ENCODE results near the gene NIT2. TPM values are rescaled to one million over a fixed set of nuclear protein-coding genes. Genes with fewer than 3 reads are reported as not detected.

Gene NIT2
- total and polyA plus RNA-seq, 9 of the 15 experiments (the other 6 are each of a cell fraction or from before 2014, with no cell fraction given) = 11.4 to 62.2 (median 22.1) TPM

DNA sequence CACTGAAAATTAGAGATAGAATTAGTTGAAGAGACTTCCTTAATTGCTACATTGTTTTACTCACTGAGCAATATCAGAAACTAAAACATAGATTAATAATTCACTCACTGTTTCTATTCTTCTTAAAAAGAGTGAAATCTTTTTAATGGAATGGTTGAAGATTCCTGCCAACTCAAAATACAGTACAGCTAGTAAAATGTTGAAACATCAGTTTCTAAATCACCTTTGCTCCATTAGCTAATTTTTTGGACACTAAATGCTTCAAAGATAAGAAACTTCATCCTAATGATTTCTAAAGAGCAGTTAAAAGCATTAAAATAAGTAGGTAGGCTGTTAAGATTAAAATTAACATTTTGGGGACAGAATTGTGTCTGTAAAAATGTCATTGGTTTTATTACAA, 10.5 kb upstream of the NIT2 start:
- ATAC-seq (no peak), FAIRE-seq (no peak), DNase-seq (ENCODE audit: extremely low read depth in 1 of 4, low spot score in 3 of 4) (no peak)
- Histone ChIP-seq H2AFZ (ENCODE audit: low read depth, low read length) (no peak overlapping the region), H4K20me1 (replicated peaks; ENCODE audit: control insufficient read depth, insufficient read depth, low read length) (no peaks in the 10 kb centered on the region), H3K4me3 (no peak overlapping the region), H3K9me3 (replicated peaks; ENCODE audit: control insufficient read depth, insufficient read depth, low read depth, low read length) (no peaks in the 10 kb centered on the region), H3K27me3 (ENCODE audit: control insufficient read depth in 2 of 2, insufficient read depth in 2 of 2, low read length in 2 of 2) (no peaks in the 10 kb centered on the region), H3K9me1 (ENCODE audit: control insufficient read depth, insufficient read depth, low read length) (no peaks in the 10 kb centered on the region), H3K4me2 (ENCODE audit: insufficient read depth, low read length) (no peak overlapping the region), H3K79me2 (ENCODE audit: control insufficient read depth, insufficient read depth, low read length) (no peaks in the 10 kb centered on the region), H3K9ac (ENCODE audit: insufficient read depth in 1 of 2, low read depth in 2 of 2, low read length in 2 of 2) (no peak overlapping the region), H3K27ac (ENCODE audit: extremely low read depth, low read depth, low read length) (no peak overlapping the region), H3K36me3 (ENCODE audit: control insufficient read depth, insufficient read depth, low read length) (peaks cover 53% of the 10 kb centered on the region; the same call in 2 of the 3 replicates), H3K4me1 (replicated peaks in 1 of 2; ENCODE audit: control insufficient read depth in 2 of 2, insufficient read depth in 2 of 2, low read length in 2 of 2) (no peaks in the 10 kb centered on the region)
- ChIA-PET CTCF (ENCODE audit: low intra/inter-chr PET ratio) (no interaction called here), POLR2A (no interaction called here)
- intact Hi-C loops (cut with micrococcal nuclease) (no loop called here), in situ Hi-C loops (cut with MboI) (no loop called here)
- no peak for TF ChIP-seq HNRNPL (IDR thresholded peaks at IDR 0.05; ENCODE audit: low read depth, low read length)
- TF ChIP-seq MAFG (tag; conservative IDR thresholded peaks at IDR 0.05) = no peak
- TF ChIP-seq, protein P1, sequence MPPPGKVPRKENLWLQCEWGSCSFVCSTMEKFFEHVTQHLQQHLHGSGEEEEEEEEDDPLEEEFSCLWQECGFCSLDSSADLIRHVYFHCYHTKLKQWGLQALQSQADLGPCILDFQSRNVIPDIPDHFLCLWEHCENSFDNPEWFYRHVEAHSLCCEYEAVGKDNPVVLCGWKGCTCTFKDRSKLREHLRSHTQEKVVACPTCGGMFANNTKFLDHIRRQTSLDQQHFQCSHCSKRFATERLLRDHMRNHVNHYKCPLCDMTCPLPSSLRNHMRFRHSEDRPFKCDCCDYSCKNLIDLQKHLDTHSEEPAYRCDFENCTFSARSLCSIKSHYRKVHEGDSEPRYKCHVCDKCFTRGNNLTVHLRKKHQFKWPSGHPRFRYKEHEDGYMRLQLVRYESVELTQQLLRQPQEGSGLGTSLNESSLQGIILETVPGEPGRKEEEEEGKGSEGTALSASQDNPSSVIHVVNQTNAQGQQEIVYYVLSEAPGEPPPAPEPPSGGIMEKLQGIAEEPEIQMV (tag; conservative IDR thresholded peaks at IDR 0.05; ENCODE audit: low read depth) = no peak
- TF ChIP-seq HDAC2 (IDR thresholded peaks at IDR 0.05) = no peak
- TF ChIP-seq ZC3H11A (IDR thresholded peaks at IDR 0.05; ENCODE audit: low read depth, low read length) = no peak
- no TSS peak for BruUV-seq (replicated peaks)

DNA sequence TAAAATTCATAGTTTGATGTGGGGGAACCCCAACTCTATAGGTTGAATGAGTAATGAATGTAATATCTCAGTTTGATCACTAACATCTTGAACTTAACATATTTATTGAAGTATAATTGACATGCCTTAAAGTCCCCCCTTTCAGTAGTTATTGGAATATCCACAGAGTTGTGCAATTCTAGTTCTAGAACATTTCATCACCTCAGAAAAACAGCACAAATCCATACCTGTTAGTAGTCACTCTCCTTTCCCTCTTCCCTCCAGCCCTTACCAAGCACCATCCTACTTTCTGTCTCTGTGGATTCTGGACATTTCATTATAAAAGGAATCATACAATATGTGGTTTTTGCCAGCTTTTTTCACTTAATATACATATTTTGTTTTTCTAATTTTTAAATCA, 8.7 kb upstream of the NIT2 start:
- Histone ChIP-seq H4K20me1 (replicated peaks; ENCODE audit: control insufficient read depth, insufficient read depth, low read length) (no peaks in the 10 kb centered on the region), H3K27ac (ENCODE audit: extremely low read depth, low read depth, low read length) (no peak overlapping the region), H2AFZ (ENCODE audit: low read depth, low read length) (no peak overlapping the region), H3K9me1 (ENCODE audit: control insufficient read depth, insufficient read depth, low read length) (no peaks in the 10 kb centered on the region), H3K79me2 (ENCODE audit: control insufficient read depth, insufficient read depth, low read length) (no peaks in the 10 kb centered on the region), H3K4me3 (no peak overlapping the region), H3K4me2 (ENCODE audit: insufficient read depth, low read length) (no peak overlapping the region), H3K9ac (ENCODE audit: insufficient read depth in 1 of 2, low read depth in 2 of 2, low read length in 2 of 2) (no peak overlapping the region), H3K36me3 (ENCODE audit: control insufficient read depth, insufficient read depth, low read length) (peaks cover 41% of the 10 kb centered on the region; the same call in 1 of the 3 replicates), H3K27me3 (ENCODE audit: control insufficient read depth in 2 of 2, insufficient read depth in 2 of 2, low read length in 2 of 2) (no peaks in the 10 kb centered on the region), H3K9me3 (replicated peaks; ENCODE audit: control insufficient read depth, insufficient read depth, low read depth, low read length) (no peaks in the 10 kb centered on the region), H3K4me1 (replicated peaks in 1 of 2; ENCODE audit: control insufficient read depth in 2 of 2, insufficient read depth in 2 of 2, low read length in 2 of 2) (no peaks in the 10 kb centered on the region)
- ATAC-seq = no peak
- CTCF ChIA-PET (ENCODE audit: low intra/inter-chr PET ratio) = no interaction called here
- in situ Hi-C loops (cut with MboI) (no loop called here), intact Hi-C loops (cut with micrococcal nuclease) (no loop called here)
- POLR2A ChIA-PET = no interaction called here
- no peak for DNase-seq (ENCODE audit: extremely low read depth in 1 of 4, low spot score in 3 of 4)
- BruUV-seq (replicated peaks) = no TSS peak
- no peak for FAIRE-seq
- TF ChIP-seq HOXB6 (CRISPR knock-in tag; IDR thresholded peaks at IDR 0.05; ENCODE audit: borderline replicate concordance) (no peak), ZNF507 (tag; conservative IDR thresholded peaks at IDR 0.05) (no peak)
- TF ChIP-seq, protein P2, sequence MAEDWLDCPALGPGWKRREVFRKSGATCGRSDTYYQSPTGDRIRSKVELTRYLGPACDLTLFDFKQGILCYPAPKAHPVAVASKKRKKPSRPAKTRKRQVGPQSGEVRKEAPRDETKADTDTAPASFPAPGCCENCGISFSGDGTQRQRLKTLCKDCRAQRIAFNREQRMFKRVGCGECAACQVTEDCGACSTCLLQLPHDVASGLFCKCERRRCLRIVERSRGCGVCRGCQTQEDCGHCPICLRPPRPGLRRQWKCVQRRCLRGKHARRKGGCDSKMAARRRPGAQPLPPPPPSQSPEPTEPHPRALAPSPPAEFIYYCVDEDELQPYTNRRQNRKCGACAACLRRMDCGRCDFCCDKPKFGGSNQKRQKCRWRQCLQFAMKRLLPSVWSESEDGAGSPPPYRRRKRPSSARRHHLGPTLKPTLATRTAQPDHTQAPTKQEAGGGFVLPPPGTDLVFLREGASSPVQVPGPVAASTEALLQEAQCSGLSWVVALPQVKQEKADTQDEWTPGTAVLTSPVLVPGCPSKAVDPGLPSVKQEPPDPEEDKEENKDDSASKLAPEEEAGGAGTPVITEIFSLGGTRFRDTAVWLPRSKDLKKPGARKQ (CRISPR knock-in tag; IDR thresholded peaks at IDR 0.05) = no peak
- TF ChIP-seq, protein P3, sequence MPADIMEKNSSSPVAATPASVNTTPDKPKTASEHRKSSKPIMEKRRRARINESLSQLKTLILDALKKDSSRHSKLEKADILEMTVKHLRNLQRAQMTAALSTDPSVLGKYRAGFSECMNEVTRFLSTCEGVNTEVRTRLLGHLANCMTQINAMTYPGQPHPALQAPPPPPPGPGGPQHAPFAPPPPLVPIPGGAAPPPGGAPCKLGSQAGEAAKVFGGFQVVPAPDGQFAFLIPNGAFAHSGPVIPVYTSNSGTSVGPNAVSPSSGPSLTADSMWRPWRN (IDR thresholded peaks at IDR 0.05; ENCODE audit: low read depth) = no peak
- TF ChIP-seq, protein P4, sequence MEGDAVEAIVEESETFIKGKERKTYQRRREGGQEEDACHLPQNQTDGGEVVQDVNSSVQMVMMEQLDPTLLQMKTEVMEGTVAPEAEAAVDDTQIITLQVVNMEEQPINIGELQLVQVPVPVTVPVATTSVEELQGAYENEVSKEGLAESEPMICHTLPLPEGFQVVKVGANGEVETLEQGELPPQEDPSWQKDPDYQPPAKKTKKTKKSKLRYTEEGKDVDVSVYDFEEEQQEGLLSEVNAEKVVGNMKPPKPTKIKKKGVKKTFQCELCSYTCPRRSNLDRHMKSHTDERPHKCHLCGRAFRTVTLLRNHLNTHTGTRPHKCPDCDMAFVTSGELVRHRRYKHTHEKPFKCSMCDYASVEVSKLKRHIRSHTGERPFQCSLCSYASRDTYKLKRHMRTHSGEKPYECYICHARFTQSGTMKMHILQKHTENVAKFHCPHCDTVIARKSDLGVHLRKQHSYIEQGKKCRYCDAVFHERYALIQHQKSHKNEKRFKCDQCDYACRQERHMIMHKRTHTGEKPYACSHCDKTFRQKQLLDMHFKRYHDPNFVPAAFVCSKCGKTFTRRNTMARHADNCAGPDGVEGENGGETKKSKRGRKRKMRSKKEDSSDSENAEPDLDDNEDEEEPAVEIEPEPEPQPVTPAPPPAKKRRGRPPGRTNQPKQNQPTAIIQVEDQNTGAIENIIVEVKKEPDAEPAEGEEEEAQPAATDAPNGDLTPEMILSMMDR (IDR thresholded peaks at IDR 0.05 in 2 of 3, conservative IDR thresholded peaks at IDR 0.05 in 1 of 3; ENCODE audit: insufficient read depth in 2 of 3, low read depth in 1 of 3, low read length in 3 of 3) = no peak
